PFSK-1 (cell line): ENCODE measurements around the gene NEGR1.

Experiments
- POLR2AphosphoS5 ChIP-seq: IDR thresholded peaks from 2 replicates; pipeline ENCODE4 v1.6.1; 2012; ENCODE audit warnings: low read depth, mild to moderate bottlenecking, control low read depth, low read length, moderate library complexity
- REST ChIP-seq, 2 experiments: IDR thresholded peaks; 2 replicates each; pipeline versions ENCODE4 v1.6.1 to v1.8.0; 2011 to 2012; ENCODE audit warnings: low read depth in 2 of 2, low read length in 2 of 2, control low read depth in 1 of 2, inconsistent platforms in 1 of 2, mild to moderate bottlenecking in 1 of 2, moderate library complexity in 1 of 2; ENCODE audit not compliant: insufficient read depth in 1 of 2
- SIN3A ChIP-seq: IDR thresholded peaks from 2 replicates; pipeline ENCODE4 v1.6.1; 2012; ENCODE audit warnings: mild to moderate bottlenecking, low read length, moderate library complexity, borderline replicate concordance; ENCODE audit not compliant: insufficient read depth
- TAF1 ChIP-seq: IDR thresholded peaks from 2 replicates; pipeline ENCODE4 v1.6.1; 2012; ENCODE audit warnings: low read length, control low read depth, borderline replicate concordance; ENCODE audit not compliant: insufficient read depth

GRCh38 chr1:71786218-71786617, 496.1 kb downstream of the NEGR1 start:
- TF ChIP-seq SIN3A (no peak), POLR2AphosphoS5 (no peak), REST (IDR thresholded peaks at IDR 0.05; ENCODE audit: insufficient read depth in 1 of 2, low read depth in 2 of 2, low read length in 2 of 2) (no peak), TAF1 (no peak)
